Endothelial cell of umbilical vein (primary cell): ENCODE results near the gene CAMSAP3.

Experiments used
- CTCF ChIP-seq, 2 donors: IDR thresholded peaks; 1 replicate in 1 of 2; 2 replicates in 1 of 2; pipeline ENCODE4 v1.5.1; 2011; ENCODE audit warnings: low read length in 2 of 2, mild to moderate bottlenecking in 2 of 2, moderate library complexity in 2 of 2, control low read depth in 1 of 2, inconsistent platforms in 1 of 2, low read depth in 1 of 2; ENCODE audit not compliant: insufficient read depth in 1 of 2; ENCODE audit errors: extremely low read depth in 1 of 2
- EZH2 ChIP-seq: IDR thresholded peaks from 2 replicates; pipeline ENCODE4 v1.6.1; 2012; ENCODE audit warnings: borderline replicate concordance, low read depth, mild to moderate bottlenecking, moderate library complexity, low read length, inconsistent platforms; ENCODE audit not compliant: severe bottlenecking
- FOS ChIP-seq: IDR thresholded peaks from 2 replicates; pipeline ENCODE4 v1.6.1; 2011; ENCODE audit warnings: mild to moderate bottlenecking, low read length, moderate library complexity, borderline replicate concordance; ENCODE audit not compliant: insufficient read depth
- GATA2 ChIP-seq: IDR thresholded peaks from 2 replicates; pipeline ENCODE4 v1.7.0; 2011; ENCODE audit warnings: low read depth, mild to moderate bottlenecking, moderate library complexity, mixed read lengths, low read length; ENCODE audit not compliant: insufficient read length, insufficient read depth
- JUN ChIP-seq: IDR thresholded peaks from 2 replicates; pipeline ENCODE4 v1.6.1; 2011; ENCODE audit warnings: borderline replicate concordance, low read depth; ENCODE audit not compliant: insufficient read length, insufficient read depth
- POLR2A ChIP-seq: IDR thresholded peaks from 2 replicates; pipeline ENCODE4 v1.6.1; 2012; ENCODE audit warnings: low read depth, mild to moderate bottlenecking, control low read depth, low read length
- POLR2AphosphoS5 ChIP-seq: IDR thresholded peaks from 2 replicates; pipeline ENCODE4 v1.6.1; 2012; ENCODE audit warnings: low read depth, mild to moderate bottlenecking, control low read depth, low read length, moderate library complexity; ENCODE audit not compliant: insufficient read depth
- TF ChIP-seq, protein P1 (sequence below): IDR thresholded peaks from 2 replicates; pipeline ENCODE4 v1.6.1; 2011; ENCODE audit not compliant: insufficient read depth, insufficient read length

- TF ChIP-seq FOS (no peak), CTCF (IDR thresholded peaks at IDR 0.05; ENCODE audit: extremely low read depth in 1 of 2, insufficient read depth in 1 of 2, low read depth in 1 of 2, low read length in 2 of 2) (no peak), POLR2AphosphoS5 (no peak), POLR2A (no peak), GATA2 (no peak), EZH2 (no peak), JUN (no peak)
- TF ChIP-seq, protein P1, sequence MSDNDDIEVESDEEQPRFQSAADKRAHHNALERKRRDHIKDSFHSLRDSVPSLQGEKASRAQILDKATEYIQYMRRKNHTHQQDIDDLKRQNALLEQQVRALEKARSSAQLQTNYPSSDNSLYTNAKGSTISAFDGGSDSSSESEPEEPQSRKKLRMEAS = no peak
These were observed 5.8 kb upstream of the CAMSAP3 start for GRCh38 chr19:7589822-7590221.
